SKM-1 treated with dmso at 0.1 percent for 144 hours (cell line): Measurements from ENCODE around the gene RRP9.
"Not testable (repeated sequence)": the region's sequence is repeated elsewhere in the genome, so short reads cannot be mapped to it uniquely, and the experiment has no call there.

ENCODE experiments used
- DNase-seq: peaks from one replicate; lab custom pipeline; 2025; ENCODE audit not compliant: unreplicated experiment; lab: John Stamatoyannopoulos, UW

The RRP9 gene

DNA sequence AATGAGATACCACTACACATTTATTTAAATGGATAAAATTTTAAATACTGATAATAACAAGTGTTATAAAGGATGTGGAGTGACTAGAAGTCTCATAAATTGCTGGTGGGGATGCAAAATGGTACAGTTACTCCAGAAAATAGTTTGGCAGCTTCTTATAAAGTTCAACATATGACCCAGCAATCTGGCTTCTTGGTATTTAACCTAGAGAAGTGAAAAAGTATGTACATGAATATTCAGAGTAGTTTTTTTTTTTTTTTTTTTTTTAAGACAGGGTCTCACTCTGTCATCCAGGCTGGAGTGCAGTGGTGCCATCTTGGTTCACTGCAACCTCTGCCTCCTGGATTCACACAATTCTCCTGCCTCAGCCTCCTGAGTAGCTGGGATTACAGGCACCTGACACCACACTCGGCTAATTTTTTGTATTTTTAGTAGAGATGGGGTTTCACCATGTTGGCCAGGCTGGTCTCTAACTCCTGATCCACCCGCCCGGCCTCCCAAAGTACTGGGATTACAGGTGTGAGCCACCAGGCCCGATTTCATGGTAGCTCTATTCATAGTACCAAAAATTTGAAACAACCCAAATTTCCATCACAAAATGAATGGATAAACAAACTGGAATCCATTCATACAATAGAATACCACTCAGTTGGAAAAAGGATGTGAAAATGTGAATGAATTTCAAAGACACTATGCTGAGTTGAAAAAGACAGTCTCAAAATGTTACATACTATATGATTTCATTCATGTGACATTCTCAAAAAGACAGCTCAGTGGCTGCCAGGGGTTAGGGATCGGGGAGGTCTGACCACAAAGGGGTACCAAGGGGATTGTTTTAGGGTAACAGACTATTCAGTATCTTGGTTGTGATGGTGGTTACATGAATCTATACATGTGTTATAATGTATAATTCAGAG is 14.4 kb downstream of the RRP9 start:
- no peak for DNase-seq

DNA sequence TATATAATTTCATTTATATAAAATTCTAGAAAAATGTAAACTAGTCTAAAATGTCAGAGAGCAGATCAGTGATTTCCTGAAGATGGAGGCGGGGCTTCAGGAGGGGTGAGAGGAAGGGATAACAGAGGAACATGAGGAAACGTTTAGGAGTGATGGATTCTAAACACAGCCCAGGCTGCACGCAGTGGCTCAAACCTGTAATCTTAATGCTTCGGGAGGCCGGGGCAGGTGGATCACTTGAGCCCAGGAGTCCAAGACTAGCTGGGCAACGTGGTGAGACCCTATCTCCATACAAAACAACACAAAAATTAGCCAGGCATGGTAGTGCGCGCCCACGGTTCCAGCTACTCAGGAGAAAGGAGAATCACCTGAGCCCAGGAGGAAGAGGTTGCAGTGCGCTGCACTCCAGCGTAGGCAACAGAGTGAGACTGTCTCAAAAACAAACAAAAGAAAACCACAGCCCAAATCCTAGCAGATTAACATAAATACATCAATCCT is 20.6 kb downstream of the RRP9 start:
- no peak for DNase-seq

DNA sequence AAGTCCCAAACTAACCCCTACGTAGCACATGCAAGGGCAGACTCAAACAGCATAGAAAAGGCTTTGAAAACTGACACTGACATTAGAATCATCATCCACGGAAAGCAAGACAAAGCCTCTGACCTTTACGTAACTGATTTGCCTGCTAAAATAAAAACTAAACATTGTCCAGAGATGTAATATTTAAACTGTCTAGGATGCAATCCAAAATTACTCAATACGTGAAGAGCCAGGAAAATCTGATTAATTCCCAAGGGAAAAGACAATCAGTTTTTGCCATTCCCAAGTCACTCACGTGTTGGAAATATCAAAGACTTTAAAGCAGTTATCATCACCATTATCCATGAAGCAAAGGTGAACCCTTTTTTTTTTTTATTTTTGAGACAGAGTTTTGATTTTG is 25.3 kb downstream of the RRP9 start:
- no peak for DNase-seq

DNA sequence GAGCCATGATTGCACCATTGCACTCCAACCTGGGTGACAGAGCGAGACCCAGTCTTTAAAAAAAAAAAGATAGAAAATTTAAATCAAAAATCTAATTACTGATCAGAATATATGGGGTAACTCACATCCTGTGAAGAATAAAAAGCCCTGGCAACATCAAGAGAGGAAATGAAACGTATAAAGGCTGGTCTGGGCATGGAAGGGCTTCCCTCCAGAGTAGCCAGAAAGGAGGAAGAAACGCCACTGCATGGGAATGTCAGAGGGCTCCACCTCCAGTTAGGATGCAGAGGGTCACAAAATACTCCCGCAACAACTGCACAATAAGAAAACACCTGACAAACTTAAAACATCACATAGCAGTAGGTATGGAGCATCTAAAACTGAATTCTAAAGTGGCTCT is 33.7 kb downstream of the RRP9 start:
- no peak for DNase-seq

DNA sequence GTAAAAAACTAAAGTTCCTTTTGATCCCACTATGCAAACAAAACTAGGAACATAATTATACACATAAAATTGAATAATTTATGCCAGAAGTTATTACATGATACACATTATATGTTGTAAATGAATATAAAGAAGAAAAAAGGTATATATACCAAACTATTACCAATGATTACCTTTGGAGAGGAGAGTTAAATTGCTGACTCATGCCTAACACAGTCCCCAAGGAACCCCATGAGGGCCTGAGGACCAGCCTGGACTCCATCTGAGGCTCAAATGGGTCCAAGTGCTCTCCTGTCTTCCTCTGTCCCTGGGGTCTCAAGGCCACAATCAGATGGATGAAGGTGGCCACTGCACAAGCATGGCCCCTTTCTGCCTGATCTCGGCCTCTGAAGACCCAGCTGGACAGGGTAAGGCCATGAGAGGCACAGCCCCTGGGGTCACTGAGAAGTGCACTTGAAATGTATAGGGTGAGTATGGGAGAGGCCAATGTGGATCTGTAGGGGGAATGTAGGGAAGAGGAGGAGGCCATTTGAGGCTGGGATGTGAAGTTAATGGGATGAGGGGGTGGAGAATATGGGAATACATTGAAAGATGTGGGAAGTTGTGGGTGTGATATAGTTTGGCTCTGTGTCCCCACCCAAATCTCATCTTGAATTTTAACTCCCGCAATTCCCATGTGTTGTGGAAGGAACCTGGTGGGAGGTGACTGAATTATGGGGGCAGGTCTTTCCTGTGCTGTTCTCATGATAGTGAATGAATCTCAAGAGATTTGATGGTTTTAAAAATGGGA is 37.5 kb downstream of the RRP9 start:
- DNase-seq: no peak

DNA sequence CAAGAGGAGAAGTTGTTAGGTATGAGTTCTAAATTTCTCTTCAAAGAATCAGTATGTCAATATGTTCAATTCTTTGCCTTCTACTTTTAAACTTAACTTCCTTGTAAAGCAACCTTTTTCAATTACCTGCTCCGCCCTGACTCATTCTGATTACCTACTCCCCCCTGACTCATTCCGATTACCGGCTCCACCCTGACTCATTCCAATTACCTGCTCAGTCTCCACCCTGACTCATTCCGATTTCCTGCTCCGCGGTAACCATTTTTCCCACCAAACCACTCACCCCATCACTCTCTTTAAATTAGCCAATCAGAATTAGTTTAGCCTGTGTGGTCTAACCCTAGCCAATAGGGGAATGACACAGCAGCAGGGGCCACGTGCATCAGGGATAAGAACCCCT is 39.3 kb downstream of the RRP9 start:
- not testable (repeated sequence) for DNase-seq

DNA sequence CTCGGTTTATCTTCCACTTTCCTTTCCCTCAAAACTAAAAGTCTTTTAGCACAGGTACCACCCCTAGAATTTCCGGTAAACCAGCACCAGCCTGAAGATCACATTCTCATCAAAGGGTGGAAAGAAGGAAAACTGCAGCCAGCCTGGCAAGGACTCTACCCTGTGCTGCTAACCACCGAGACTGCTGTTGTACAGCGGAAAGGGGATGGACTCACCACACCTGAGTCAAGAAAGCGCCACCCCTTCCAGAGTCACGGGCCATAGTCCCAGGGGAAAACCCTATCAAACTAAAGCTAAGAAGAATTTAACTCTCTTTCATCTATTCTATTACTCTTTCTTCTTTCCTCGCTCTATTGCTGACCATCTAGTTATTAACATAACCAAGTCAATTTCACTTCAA is 41.7 kb downstream of the RRP9 start:
- not testable (repeated sequence) for DNase-seq

DNA sequence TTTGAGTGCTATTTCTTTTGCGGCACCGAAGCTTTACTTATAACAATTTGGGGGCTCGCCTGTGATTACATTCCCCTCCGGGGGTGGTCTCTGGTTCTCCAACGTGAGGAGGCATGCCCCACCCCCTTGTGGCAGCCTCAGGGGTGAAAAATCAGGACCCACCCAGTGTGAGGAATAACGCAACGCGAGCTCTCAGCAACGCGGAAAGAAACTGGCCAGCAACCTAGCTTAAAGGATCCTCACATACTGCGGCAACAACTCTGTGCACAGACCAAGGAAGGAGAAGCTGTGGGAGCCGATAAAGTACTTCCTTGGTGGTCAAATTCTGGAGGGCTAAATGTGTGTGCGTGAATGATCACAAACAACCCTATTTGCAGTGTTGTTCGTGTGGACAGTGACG is 44.3 kb downstream of the RRP9 start:
- DNase-seq: no peak

DNA sequence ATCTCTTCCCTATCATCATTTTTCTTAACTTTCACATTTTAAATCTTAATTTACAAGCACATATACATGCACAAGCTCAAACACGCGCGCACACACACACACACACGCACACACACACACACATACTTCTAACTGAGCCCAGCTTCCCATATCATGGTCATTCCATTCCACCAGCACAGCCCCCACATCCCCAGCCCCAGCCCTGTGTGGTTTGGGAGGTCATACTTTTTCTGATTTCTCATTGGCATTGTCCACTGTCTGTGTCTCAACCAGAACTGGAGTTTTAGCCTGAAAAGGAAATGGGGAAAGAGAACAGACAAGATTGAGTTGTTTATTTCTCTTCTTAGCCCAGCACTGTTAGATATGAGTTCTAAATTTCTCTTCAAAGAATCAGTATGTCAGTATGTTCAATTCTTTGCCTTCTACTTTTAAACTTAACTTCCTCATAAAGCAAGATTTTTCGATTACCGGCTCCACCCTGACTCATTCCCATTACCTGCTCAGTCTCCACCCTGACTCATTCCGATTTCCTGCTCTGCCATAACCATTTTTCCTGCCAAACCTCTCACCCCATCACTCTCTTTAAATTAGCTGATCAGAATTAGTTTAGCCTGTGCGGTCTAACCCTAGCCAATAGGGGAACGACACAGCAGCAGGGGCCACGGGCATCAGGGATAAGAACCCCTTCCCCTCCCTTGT is 44.9 kb downstream of the RRP9 start:
- DNase-seq: no peak

DNA sequence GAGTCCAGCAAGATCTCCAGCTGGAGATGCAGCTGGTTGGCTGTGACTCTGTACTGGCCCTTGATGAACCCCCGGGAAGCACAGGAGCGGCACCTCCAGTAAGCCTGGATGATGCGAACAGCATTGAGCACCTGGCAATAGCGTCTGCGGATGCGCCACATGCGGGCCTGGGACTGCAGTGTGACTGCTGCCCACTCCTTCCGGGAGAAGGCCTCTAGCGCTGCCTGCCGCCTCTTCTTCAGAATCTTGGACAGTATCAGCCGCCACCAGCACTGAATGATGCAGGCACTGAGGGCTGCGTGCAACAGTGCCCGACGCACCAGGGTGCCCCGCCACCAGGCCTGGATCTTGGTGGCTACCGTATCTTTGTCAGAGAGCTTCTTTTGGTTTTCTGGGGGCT is 46.8 kb downstream of the RRP9 start:
- no peak for DNase-seq

DNA sequence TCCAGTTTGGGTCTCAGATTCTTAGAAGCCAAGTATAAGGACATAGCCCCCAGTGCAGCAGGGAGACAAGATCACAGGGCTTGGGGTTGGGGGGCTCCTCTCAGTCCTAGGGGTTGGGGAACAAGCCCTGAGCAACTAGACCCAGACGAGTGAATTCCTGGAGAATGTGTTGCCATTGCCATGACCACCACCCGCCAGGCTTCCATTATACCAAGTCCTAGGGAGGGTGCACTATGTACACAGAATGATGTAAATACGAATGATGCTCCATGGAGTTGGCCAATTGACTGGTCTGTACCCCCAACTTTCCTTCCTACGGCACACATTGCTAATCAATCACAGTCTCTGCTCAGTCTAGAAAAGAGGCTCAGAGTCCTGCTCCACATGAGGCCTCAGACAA is 47.3 kb downstream of the RRP9 start:
- DNase-seq: no peak

DNA sequence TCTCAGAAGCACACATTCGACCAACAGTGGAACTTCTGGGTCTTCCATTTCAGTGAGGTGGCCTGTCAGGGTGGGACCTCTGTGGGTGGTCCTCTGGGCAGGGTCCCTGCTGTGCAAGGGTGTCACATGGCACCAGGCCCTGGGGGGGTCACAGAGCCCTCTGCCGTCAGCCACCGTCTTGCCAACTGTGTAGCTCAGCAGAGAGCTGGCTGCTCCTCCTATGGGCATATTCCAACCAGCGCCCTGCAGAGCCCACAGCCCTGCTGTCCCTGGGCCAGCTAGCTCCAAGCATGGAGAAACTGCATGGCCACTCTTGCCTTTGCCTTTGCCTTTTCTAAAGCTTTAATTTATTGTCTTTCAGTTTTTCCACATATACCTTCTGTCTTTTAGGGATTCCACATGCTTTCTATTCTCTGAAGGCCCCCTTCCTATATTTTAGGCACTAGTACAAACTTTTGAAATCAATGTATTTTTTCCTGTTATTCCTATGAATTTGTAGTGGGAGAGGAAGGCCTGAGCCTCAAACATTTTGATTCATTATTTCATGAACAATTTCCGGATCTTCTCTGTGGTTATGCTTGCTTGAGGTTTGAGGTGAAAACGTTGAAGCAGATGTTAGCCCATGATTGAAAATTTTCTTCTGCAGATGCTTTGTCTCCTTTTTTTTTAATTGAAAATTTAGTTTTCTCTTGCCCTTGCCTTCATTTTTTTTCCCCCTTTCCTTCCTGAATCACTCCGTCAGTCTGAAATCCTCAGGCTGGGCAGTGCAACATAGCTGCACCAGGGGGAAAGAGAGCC is 50.3 kb downstream of the RRP9 start:
- DNase-seq: no peak

DNA sequence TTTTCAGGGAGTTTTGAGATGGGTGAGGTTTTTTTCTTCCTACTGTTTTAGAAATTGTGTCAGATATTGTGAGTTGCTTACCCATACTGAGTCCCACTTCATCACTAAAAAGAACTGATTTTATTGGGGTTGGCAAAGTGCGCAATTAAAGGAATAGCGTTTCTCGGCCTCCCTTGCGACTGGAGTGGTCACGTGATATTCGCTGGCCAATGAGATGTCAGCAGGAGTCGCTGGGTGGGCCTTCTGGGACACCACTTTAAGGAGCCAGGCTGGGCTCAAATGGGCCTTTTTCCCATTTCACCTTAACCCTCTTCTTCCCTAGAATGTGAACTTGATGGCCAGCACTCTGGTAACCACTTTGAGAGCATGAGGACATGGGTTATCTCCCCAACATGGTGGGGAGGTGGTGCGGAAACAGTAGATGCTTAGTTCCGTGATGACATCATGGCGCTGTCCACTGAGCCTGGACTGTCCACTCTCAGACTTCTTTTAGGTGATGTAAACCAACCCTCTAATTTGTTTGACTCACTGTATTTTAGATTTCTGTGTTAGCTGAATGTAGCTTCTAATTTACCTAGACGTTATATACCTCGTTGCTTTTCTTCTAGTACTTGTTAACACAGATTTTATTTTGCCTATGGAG is 53.1 kb downstream of the RRP9 start:
- no peak for DNase-seq

DNA sequence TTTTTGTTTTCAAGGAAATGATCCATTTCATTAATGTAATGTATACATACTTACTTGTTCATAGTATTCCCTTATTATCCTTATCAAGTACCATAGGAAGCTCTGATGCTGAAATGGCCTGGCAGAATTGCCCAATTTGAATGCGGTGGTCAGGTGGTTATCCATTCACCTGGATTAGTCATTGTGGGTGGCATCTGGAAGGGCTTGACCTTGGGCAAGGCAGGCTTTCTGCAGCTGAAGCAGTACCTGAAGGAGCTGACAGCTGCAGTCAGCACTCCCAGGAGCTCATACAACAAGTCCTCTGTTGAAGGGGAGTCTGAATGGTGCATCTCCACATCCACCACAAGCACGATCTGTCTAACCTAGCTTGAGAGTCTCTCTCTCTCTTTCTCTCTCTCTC is 54.1 kb downstream of the RRP9 start:
- DNase-seq: no peak

DNA sequence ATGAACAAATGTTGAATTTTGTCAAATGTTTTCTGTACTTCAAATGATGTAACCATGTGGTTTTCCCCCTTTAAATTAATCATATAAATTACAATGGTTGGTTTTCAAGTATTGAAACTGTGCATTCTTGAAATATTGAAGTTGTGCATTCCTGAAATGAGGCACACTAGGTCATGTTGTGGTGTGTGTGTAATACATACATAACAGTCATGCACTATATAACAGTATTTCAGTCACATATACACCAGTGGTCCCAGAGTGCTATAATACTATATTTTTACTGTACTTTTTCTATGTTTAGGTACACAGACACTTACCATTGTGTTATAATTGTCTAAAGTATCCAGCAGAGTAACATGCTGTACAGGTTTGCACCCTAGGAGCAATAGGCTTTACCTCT is 55.3 kb downstream of the RRP9 start:
- no peak for DNase-seq
